GM18519 (cell line): ENCODE results near the gene NEK7.

ENCODE experiments used
- ATAC-seq: cut with Tn5 transposase; IDR thresholded peaks from one replicate; pipeline ENCODE4 v1.9.1; 2021; ENCODE audit warnings: mild to moderate bottlenecking, moderate library complexity; ENCODE audit not compliant: unreplicated experiment, low FRiP score

The NEK7 gene

DNA sequence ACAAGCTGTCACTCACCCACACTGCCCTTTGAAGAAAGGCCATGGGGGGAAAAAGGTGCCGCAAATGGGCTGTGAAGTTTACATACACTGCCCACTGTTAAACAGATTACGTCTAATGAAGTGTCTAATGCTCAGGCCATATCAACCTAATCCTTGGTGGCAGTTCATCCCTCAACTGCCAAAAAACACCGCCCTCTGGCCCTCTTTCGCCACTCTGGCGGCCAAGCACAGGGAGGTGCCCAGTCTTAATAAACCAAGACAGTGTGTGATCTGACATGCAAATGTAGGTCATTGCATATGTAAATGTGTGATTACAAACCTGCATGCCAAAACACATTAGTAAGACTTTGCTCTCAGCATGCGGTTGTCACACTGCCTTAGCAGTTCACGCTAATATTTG lies 89.5 kb downstream of the NEK7 start:
- ATAC-seq = no peak

DNA sequence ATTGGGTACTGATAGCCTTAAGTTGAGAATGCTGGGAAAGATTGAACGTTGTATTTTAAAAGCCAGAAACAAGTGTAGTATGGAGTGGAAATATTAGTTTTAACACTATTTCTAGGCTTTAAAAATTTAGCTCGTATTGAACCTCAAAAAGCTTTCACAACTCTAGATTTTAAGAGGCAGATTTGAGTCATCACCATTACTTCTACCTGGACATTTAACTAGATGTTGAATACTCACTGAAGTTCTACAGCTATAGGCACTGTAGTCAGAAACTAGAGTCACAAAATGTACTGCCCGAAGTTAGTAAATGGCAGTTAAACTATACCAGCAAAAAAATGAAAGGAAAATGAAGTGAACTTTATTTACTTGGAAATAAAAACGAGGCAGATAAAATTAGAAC lies 96.5 kb downstream of the NEK7 start:
- peak; percentile 75 for ATAC-seq

DNA sequence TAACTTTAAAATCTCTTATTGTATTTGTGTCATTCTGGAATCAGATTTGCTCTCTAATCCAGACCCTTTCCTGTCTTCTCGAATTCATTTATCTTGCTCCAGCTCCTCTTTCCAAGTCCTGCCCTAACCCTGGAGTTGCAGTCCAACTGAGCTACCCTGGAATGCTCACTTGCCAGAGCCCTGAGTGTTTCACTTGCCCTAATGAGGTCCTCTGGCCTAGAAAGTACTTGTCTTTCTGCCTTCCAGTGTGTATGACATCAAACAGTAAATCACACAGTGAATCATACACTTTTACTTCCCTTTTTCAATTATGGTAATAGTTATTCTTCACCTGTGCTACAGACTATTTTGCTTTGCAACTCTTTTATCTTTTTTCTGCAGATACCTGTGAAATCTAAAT lies 96.9 kb downstream of the NEK7 start:
- peak; percentile 96 for ATAC-seq

DNA sequence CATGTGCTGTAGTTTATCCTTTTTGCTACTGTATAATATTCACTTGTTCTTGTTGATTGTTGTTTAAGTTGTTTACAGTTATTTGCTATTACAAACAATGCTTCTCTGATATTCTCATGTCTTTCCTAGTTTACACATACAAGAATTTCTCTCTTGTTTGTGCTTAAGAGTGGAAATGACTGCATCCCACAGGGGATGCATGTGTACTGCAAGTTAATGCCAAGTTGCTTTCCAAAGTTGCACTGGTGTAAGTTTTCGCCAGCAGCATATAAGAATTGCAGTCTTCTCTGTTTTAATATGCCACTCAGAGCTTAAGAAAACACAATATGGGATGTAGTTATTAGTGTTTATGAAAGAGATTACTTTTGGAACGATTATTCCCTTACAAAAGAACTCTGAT lies 97.7 kb downstream of the NEK7 start:
- ATAC-seq = no peak

DNA sequence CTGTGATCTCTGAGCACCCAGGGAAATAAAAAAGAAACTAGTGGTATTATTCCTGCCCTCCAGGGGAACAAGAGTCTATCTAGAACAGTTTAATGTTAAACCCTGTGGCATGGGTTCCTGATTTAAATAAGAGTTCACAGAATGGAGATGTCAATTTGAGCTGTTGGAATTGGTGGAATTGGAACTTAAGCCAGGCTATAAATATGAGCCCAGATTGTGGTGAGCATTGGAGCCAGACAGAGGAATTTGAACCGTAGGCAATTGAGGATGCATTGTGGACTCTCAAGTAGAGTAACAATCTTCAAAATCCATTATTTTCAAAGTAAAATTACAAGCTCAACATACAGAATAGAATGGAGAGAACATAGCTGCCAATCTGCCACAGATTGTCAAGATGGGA lies 98.2 kb downstream of the NEK7 start:
- no peak for ATAC-seq

- ATAC-seq = no peak
Measured at GRCh38 chr1:198255784-198256183, 99.0 kb downstream of the NEK7 start.

- peak; percentile 53 for ATAC-seq
Measured at GRCh38 chr1:198258491-198258890, 101.7 kb downstream of the NEK7 start.

- ATAC-seq = no peak
Measured at GRCh38 chr1:198259333-198260074, 102.7 kb downstream of the NEK7 start.

DNA sequence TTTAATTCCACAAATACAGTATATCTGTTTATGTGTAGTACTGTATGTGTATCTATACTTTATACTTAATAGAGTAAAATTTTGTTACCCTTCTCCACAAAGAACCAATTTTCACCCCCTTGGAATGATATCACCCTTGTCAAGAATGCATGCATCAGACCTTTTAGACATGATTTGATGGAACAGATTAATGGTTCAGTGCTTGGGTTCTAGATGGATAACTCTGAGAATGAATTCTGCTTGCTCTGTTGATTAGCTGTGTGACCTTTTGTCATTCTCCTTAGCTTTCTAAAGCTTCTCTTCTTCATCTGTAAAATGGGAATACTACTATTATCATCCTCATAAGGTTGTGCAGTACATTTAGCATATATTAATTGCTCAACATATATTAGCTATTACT lies 105.1 kb downstream of the NEK7 start:
- no peak for ATAC-seq

DNA sequence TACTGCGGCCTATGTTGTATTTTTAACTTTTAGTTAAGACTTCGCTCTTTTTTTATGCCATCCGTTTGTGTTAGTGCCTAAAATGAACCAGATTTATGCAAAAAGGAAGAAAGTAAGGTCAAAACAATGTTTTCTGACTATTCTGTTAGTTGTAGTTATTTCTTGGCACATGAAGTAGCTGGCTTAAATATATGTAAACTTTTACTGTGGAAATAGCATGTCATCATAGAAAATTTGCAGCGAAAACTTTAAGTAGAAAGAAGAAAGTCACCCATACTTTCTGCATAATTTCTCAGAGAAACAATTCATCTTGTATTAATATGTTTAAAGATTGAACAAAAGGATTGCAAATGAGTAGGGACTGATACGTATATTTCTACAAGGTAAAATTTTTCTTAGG lies 106.4 kb downstream of the NEK7 start:
- ATAC-seq = no peak

- ATAC-seq = no peak
Measured at GRCh38 chr1:198264282-198264681, 107.5 kb downstream of the NEK7 start.

DNA sequence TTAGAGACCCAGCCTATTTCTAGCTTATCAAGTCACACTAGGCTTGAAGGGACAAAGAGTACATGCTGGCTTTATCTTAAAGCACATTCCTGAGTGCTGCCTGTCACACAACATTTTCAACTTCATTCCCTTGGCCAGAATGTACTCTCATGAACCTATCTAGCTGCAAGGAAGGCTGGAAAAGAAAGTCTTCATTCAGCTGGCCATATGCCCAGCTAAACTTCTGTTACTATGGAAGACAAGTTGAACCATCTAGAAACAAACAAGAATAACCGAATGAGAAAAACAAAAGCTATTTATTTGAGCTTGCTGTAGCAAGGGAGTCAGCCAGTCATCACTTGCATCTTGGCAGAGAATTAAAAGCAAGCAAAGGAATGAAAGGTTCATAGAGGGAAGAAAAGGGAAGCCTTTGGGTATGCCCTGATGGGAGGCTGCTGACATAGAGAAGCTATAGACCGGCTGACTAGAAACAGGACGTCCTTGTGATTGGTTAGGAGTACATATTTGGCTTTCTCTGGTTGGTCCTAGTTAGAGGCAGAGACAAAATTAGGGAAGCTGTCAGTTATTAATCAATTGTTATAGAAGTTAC lies 108.4 kb downstream of the NEK7 start:
- ATAC-seq = no peak

DNA sequence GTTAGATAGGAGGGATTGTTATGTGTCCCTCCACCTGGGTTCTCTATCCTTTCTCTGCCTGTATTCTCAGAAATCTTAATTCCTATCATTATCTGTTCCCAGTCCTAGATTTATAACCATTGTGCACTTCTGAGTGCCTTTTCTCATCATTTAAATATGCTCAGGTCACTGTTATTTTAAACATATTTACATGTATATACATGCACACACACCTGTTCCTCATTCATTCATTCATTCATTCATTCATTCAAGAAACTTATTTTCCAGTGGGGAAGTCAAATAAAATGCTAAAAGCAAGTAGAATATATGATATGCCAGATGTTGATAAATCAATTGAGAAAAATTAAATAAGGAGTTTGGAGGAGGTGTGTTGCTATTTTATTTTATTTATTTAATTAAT lies 110.3 kb downstream of the NEK7 start:
- ATAC-seq = no peak

GRCh38 chr1:198267921-198268320 lies 111.1 kb downstream of the NEK7 start:
- ATAC-seq = no peak

DNA sequence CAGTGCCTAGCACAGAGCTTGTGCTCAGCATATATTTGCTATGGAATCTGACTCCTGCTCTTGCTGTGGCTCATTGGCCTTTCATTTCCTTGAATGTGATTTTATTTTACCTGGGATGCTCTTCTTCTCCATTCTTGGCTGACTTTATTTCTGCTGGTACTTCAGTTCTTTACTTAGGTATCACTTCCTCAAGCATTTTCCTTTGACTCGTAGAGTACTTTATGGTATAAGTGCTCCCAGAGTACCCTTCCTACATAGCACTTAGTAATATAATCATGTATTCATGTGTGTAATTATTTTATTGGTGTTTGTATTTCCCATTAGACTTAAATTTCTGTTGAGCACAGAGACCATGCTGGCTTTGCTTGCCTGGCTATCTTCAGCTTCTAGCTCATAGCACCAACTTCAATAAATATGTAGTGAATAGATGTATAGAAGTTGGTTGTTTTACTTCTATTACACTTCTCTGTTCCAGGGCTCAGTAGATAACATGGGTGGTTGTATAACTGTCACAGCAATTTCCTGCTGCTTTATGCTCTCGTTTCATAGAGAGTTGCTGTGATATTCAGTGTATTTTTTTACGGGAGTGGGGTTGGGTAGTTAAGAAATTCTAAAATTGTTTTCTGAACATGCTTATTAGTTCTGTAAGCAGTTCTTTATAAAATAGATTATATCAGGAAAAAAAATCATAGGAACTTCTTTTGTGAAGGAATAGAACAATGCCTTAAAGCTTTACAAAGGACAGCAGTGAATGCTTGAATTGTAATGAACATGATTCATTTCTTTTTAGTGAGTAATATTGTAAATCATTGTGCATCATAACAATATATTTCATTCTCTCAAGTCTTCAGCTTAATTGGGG lies 112.2 kb downstream of the NEK7 start:
- no peak for ATAC-seq

DNA sequence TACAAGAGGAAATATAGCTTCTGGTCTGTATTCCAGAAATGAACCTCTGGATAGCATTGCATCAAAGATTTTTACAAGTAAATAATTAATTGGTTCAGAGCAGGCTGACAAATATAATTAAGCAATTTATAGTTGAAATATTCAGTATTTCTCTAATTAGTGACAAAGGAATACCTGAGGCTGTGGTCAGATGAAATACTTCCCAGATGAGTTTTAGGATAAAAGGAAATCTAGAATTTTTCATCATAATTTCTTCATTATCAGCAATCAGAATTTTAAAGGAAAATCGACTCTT lies 112.8 kb downstream of the NEK7 start:
- ATAC-seq = no peak

DNA sequence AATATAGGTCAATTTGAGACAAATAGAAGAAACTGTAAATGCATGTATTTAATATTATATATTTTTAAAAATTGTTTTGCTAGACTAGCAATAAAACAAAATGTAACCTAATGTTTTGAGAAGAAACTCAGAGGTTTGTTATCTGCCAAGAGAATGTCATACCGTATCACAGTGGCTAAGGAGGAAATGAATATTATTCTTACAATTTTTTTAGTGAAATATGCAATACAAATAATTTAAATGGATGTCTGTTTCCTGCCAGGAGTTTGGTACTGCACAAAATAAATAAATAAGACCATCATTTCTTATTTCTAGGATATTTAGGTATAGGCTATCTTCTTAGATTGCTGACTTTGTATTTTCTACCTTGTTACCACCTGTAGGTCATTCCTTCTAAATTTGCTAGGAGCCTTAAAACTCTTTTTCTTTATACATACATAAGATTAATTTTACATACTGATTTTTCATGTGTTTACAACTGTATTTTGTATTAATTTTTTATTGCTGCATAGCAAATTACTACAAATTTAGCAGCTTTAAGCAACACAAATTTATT lies 113.6 kb downstream of the NEK7 start:
- no peak for ATAC-seq

GRCh38 chr1:198271467-198271866 lies 114.7 kb downstream of the NEK7 start:
- no peak for ATAC-seq

DNA sequence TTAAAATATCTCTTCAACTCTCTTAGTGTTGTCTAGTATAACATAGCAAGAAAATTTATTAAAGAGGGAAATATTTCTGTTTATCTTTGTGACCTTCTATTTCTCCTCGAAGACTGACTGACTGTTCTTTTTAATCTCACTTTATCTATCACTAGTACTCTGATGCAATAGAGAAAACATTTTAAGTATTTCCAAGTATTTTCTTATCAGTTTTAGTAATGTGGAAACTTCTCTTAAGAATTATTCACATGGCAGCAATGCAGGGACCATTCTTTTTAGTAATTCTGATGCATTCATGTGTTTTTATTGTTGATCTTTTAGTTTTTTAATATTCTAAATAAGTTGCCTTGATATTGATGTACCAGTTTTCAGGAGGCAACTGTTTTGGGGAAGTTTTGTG lies 115.7 kb downstream of the NEK7 start:
- ATAC-seq = no peak

DNA sequence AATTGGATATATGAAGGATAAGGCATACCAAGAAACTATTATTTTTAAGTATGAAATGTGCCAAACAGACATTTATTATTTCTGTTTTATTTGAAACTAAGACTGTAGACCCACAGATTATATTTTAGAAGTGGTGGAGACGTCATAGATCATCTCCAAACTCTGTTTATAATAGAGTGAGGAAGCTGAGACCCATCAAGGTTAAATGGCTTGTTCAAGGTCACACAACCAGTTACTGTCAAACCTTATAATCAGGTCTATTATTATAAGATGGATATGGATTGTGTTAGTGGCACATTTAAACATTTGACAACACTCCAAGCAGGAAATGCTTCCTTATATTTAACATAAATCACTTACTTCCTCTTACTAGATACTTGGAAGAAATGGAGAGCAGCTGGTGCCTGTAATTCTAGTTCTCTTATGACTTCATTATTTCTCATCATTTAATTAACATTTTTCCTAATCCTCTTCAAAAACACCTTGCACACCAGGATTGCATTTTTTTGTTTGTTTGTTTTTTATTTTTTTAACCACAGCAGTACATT lies 117.0 kb downstream of the NEK7 start:
- ATAC-seq = no peak

DNA sequence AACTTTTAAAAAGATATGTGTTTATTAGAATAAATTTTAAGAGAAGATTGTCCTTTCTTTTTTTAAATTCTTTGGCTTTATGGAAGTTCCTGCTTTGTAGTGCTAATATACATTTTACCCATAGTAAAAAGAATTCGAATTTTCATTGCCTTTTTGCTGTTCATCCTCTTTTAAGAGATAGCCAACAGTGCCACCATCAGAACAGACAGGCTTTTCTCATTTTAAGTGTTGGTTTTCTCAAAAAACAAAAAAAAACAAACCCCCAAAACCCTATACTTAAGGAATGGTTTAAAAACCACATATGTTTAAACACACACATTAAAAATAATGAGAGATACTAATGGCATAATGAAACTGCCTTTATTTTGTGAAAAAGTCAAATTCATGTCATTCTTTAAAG lies 118.8 kb downstream of the NEK7 start:
- no peak for ATAC-seq
